GM18511 (cell line): Measurements from ENCODE around the gene IGF1.

Experiments
- ATAC-seq: cut with Tn5 transposase; IDR thresholded peaks from one replicate; pipeline ENCODE4 v1.9.1; 2021; ENCODE audit warnings: mild to moderate bottlenecking, moderate library complexity; ENCODE audit not compliant: unreplicated experiment

IGF1 gene

GRCh38 chr12:102497743-102498142, 17.4 kb upstream of the IGF1 start:
- ATAC-seq: no peak

- ATAC-seq: no peak
Observed at GRCh38 chr12:102496591-102496990, 16.2 kb upstream of the IGF1 start.

GRCh38 chr12:102487226-102487625, 6.9 kb upstream of the IGF1 start:
- ATAC-seq: no peak

- ATAC-seq: no peak
Observed at GRCh38 chr12:102486153-102486552, 5.8 kb upstream of the IGF1 start.

GRCh38 chr12:102484428-102484958, 4.1 kb upstream of the IGF1 start:
- peak; percentile 71 for ATAC-seq

GRCh38 chr12:102484017-102484416, 3.7 kb upstream of the IGF1 start:
- peak; percentile 41 for ATAC-seq

- ATAC-seq: peak; percentile 60
Observed at GRCh38 chr12:102483466-102483865, 3.1 kb upstream of the IGF1 start.

GRCh38 chr12:102481705-102482425, 1.5 kb upstream of the IGF1 start:
- ATAC-seq: no peak

GRCh38 chr12:102479939-102480338, 424 bp downstream of the IGF1 start:
- ATAC-seq: no peak

GRCh38 chr12:102479099-102479885, 1.1 kb downstream of the IGF1 start:
- peak; percentile 37 for ATAC-seq

- peak; percentile 72 for ATAC-seq
Observed at GRCh38 chr12:102478405-102479098, 1.8 kb downstream of the IGF1 start.

GRCh38 chr12:102475355-102475754, 5.0 kb downstream of the IGF1 start:
- ATAC-seq: no peak

GRCh38 chr12:102474438-102475064, 5.8 kb downstream of the IGF1 start:
- no peak for ATAC-seq

GRCh38 chr12:102472496-102472895, 7.9 kb downstream of the IGF1 start:
- ATAC-seq: no peak

GRCh38 chr12:102471556-102471955, 8.8 kb downstream of the IGF1 start:
- no peak for ATAC-seq

GRCh38 chr12:102470945-102471344, 9.4 kb downstream of the IGF1 start:
- ATAC-seq: no peak

- ATAC-seq: no peak
Observed at GRCh38 chr12:102468261-102468915, 12.0 kb downstream of the IGF1 start.

GRCh38 chr12:102465762-102466560, 14.4 kb downstream of the IGF1 start:
- ATAC-seq: no peak

- no peak for ATAC-seq
Observed at GRCh38 chr12:102463659-102464249, 16.6 kb downstream of the IGF1 start.
